GM21576 (cell line): ENCODE data around the gene PDE8B.

Experiments
- ATAC-seq: cut with Tn5 transposase; IDR thresholded peaks from one replicate; pipeline ENCODE4 v1.9.1; 2021; ENCODE audit warnings: mild to moderate bottlenecking, moderate library complexity; ENCODE audit not compliant: unreplicated experiment

PDE8B gene

GRCh38 chr5:77316871-77317661, 106.6 kb downstream of the PDE8B start:
- no peak for ATAC-seq

GRCh38 chr5:77318060-77318459, 107.6 kb downstream of the PDE8B start:
- ATAC-seq = no peak

GRCh38 chr5:77319117-77319804, 108.8 kb downstream of the PDE8B start:
- ATAC-seq = no peak

GRCh38 chr5:77321793-77322394, 111.4 kb downstream of the PDE8B start:
- no peak for ATAC-seq

- no peak for ATAC-seq
Observed at GRCh38 chr5:77322406-77322805, 111.9 kb downstream of the PDE8B start.

- no peak for ATAC-seq
Observed at GRCh38 chr5:77325921-77326541, 115.6 kb downstream of the PDE8B start.

- no peak for ATAC-seq
Observed at GRCh38 chr5:77326986-77327734, 116.7 kb downstream of the PDE8B start.

GRCh38 chr5:77328930-77329647, 118.6 kb downstream of the PDE8B start:
- ATAC-seq = no peak

GRCh38 chr5:77329664-77330430, 119.4 kb downstream of the PDE8B start:
- no peak for ATAC-seq

GRCh38 chr5:77333036-77333435, 122.6 kb downstream of the PDE8B start:
- no peak for ATAC-seq

GRCh38 chr5:77333451-77334123, 123.1 kb downstream of the PDE8B start:
- no peak for ATAC-seq

- ATAC-seq = no peak
Observed at GRCh38 chr5:77337246-77337645, 126.8 kb downstream of the PDE8B start.

- no peak for ATAC-seq
Observed at GRCh38 chr5:77337686-77338085, 127.2 kb downstream of the PDE8B start.

GRCh38 chr5:77339337-77339890, 128.9 kb downstream of the PDE8B start:
- ATAC-seq = no peak

GRCh38 chr5:77343165-77343564, 132.7 kb downstream of the PDE8B start:
- ATAC-seq = no peak

- ATAC-seq = no peak
Observed at GRCh38 chr5:77347435-77348098, 137.1 kb downstream of the PDE8B start.

- ATAC-seq = no peak
Observed at GRCh38 chr5:77353251-77353650, 142.8 kb downstream of the PDE8B start.

- ATAC-seq = no peak
Observed at GRCh38 chr5:77354454-77354853, 144.0 kb downstream of the PDE8B start.
